GM13977 (cell line): ENCODE results near the gene PDSS2.
"Not testable (repeated sequence)": the region's sequence is repeated elsewhere in the genome, so short reads cannot be mapped to it uniquely, and the experiment has no call there.

Source experiments
- DNase-seq: peaks from one replicate; pipeline ENCODE4 v3.0.0; 2012; ENCODE audit warnings: low spot score
- CTCF ChIP-seq: IDR thresholded peaks from 2 replicates; pipeline ENCODE4 v1.5.1; 2012; ENCODE audit warnings: mild to moderate bottlenecking, control low read depth; ENCODE audit not compliant: insufficient read depth; ENCODE audit errors: extremely low read depth, missing control alignments
- in situ Hi-C: fragments of 300-500 bp; cut with MboI; formaldehyde crosslinking; loops from one replicate; pipeline ENCODE4 v1.12.0; 2022; ENCODE audit warnings: low sequenced_read_pairs, low pct_unique_long_range_greater_than_20kb, mixed read lengths, inconsistent platforms; ENCODE audit not compliant: unreplicated experiment

The PDSS2 gene

GRCh38 chr6:107196152-107196551 lies 263.2 kb downstream of the PDSS2 start:
- in situ Hi-C loops: no loop called here
- no peak for DNase-seq
- TF ChIP-seq CTCF: no peak

- in situ Hi-C loops, DNase-seq: not testable (repeated sequence)
Observed at GRCh38 chr6:107194723-107195122, 264.6 kb downstream of the PDSS2 start.

GRCh38 chr6:107192830-107193229 lies 266.5 kb downstream of the PDSS2 start:
- in situ Hi-C loops: no loop called here
- DNase-seq: no peak
- no peak for TF ChIP-seq CTCF

GRCh38 chr6:107187630-107188029 lies 271.7 kb downstream of the PDSS2 start:
- in situ Hi-C loops: no loop called here
- no peak for DNase-seq
- no peak for TF ChIP-seq CTCF

GRCh38 chr6:107186047-107186446 lies 273.3 kb downstream of the PDSS2 start:
- DNase-seq: no peak
- in situ Hi-C loops: no loop called here

GRCh38 chr6:107185391-107185970 lies 273.9 kb downstream of the PDSS2 start:
- TF ChIP-seq CTCF: no peak
- in situ Hi-C loops: no loop called here
- DNase-seq: no peak

More at GRCh38 chr6:107186047-107186446, 273.3 kb downstream of the PDSS2 start:
- TF ChIP-seq CTCF: no peak

GRCh38 chr6:107184435-107184834 lies 274.9 kb downstream of the PDSS2 start:
- in situ Hi-C loops: no loop called here
- no peak for TF ChIP-seq CTCF
- no peak for DNase-seq
